ENCODE data around the gene NBEA. TPM values are rescaled to one million over a fixed set of nuclear protein-coding genes. Genes with fewer than 3 reads are reported as not detected.

NBEA gene
- total RNA-seq, 1 donor from 2014 or later, result 10.8 TPM

DNA sequence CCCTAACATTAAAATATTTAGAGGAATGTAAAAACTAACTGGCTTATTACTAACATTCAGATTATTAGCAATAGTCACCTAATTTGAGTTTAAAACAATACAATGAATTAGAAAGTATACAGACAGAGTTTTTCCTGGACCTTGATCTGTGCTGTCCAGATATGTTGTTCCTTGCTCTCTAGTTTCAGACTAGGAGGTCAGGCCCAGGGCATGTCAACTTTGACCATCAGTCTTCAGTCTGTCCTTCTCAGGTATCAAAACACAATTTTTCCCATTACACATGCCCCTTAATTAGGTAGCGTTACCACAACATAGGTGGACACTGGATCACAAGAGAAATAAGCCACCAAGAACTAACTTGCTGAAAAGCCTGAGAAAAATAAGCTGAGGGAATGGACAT is 337.4 kb downstream of the NBEA start:
- Mint-ChIP-seq H3K4me3 (no peak overlapping the region), H3K27ac (ENCODE audit: unreplicated experiment) (no peak overlapping the region)

GRCh38 chr13:35283856-35284255 is 341.8 kb downstream of the NBEA start:
- Mint-ChIP-seq H3K36me3 (ENCODE audit: low read depth) (no peaks in the 10 kb centered on the region), H3K27me3 (ENCODE audit: low read depth) (no peaks in the 10 kb centered on the region), H3K4me3 (no peak overlapping the region), H3K9me3 (no peaks in the 10 kb centered on the region), H3K27ac (ENCODE audit: unreplicated experiment) (no peak overlapping the region), H3K4me1 (peaks cover 8% of the 10 kb centered on the region)
- no peak for DNase-seq (ENCODE audit: low read depth, low spot score)
- TF ChIP-seq CTCF (conservative IDR thresholded peaks at IDR 0.05), result no peak

More for the DNA sequence above, 337.4 kb downstream of the NBEA start:
- peaks cover under 1% of the 10 kb centered on the region for H3K36me3 Mint-ChIP-seq (ENCODE audit: low read depth)
- no peaks in the 10 kb centered on the region for H3K27me3 Mint-ChIP-seq (ENCODE audit: low read depth)
- peaks cover 1% of the 10 kb centered on the region for H3K9me3 Mint-ChIP-seq
- no peak for TF ChIP-seq CTCF (conservative IDR thresholded peaks at IDR 0.05)
- DNase-seq (ENCODE audit: low read depth, low spot score), result no peak
- no peaks in the 10 kb centered on the region for H3K4me1 Mint-ChIP-seq

DNA sequence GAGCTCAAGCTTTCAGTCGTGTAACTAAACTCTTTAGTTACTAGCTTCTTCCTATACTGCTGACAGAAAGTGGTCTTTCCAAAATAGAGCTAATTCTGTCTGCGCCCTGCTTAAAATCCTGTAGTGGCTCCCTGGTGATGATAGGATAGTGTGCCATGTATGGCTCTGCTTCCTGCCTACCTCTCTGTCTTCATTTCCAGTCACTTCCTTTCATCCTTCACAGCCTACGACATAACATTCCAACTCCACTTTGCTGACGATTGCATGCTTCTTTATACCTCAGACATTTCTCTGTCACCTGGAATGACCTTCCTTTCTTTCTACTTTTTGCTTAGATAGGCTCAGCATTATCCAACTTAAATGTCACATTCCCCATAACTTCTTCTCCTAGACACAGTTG is 343.6 kb downstream of the NBEA start:
- Mint-ChIP-seq H3K27me3 (ENCODE audit: low read depth) (no peaks in the 10 kb centered on the region), H3K36me3 (ENCODE audit: low read depth) (no peaks in the 10 kb centered on the region), H3K4me3 (no peak overlapping the region), H3K4me1 (peaks cover 8% of the 10 kb centered on the region), H3K9me3 (no peaks in the 10 kb centered on the region), H3K27ac (ENCODE audit: unreplicated experiment) (no peak overlapping the region)
- no peak for DNase-seq (ENCODE audit: low read depth, low spot score)
- no peak for TF ChIP-seq CTCF (conservative IDR thresholded peaks at IDR 0.05)

GRCh38 chr13:35292329-35292728 is 350.3 kb downstream of the NBEA start:
- Mint-ChIP-seq H3K4me1 (peaks cover 4% of the 10 kb centered on the region), H3K27ac (ENCODE audit: unreplicated experiment) (no peak overlapping the region), H3K36me3 (ENCODE audit: low read depth) (no peaks in the 10 kb centered on the region), H3K27me3 (ENCODE audit: low read depth) (no peaks in the 10 kb centered on the region), H3K9me3 (no peaks in the 10 kb centered on the region), H3K4me3 (no peak overlapping the region)
- TF ChIP-seq CTCF (conservative IDR thresholded peaks at IDR 0.05), result no peak
- no peak for DNase-seq (ENCODE audit: low read depth, low spot score)

GRCh38 chr13:35293579-35294226 is 351.6 kb downstream of the NBEA start:
- H3K4me3 Mint-ChIP-seq, result no peak overlapping the region

More at GRCh38 chr13:35293579-35294226, 351.6 kb downstream of the NBEA start:
- Mint-ChIP-seq H3K27ac (ENCODE audit: unreplicated experiment) (no peak overlapping the region), H3K27me3 (ENCODE audit: low read depth) (no peaks in the 10 kb centered on the region), H3K4me1 (no peaks in the 10 kb centered on the region), H3K36me3 (ENCODE audit: low read depth) (no peaks in the 10 kb centered on the region), H3K9me3 (no peaks in the 10 kb centered on the region)
- DNase-seq (ENCODE audit: low read depth, low spot score), result no peak
- TF ChIP-seq CTCF (conservative IDR thresholded peaks at IDR 0.05), result no peak
